AG09319 (cell line): Measurements from ENCODE around the gene SLX4IP.

Source experiments
- DNase-seq: peaks from one replicate; pipeline ENCODE4 v3.0.0-alpha.2; 2010; ENCODE audit warnings: low read depth; ENCODE audit errors: extremely low read depth
- CTCF ChIP-seq: IDR thresholded peaks from 2 replicates; pipeline ENCODE4 v1.5.1; 2011; ENCODE audit warnings: low read depth, mild to moderate bottlenecking, inconsistent platforms, low read length, moderate library complexity

The SLX4IP gene

GRCh38 chr20:10511509-10512251 is 76.6 kb downstream of the SLX4IP start:
- no peak for TF ChIP-seq CTCF
- DNase-seq, result peak; percentile 75

- TF ChIP-seq CTCF, result no peak
- DNase-seq, result no peak
Measured at GRCh38 chr20:10513061-10513460, 78.0 kb downstream of the SLX4IP start.

- no peak for DNase-seq
- no peak for TF ChIP-seq CTCF
Measured at GRCh38 chr20:10513931-10514575, 78.9 kb downstream of the SLX4IP start.

- no peak for DNase-seq
Measured at GRCh38 chr20:10516529-10516928, 81.4 kb downstream of the SLX4IP start.

GRCh38 chr20:10519361-10520046 is 84.4 kb downstream of the SLX4IP start:
- TF ChIP-seq CTCF, result no peak
- DNase-seq, result no peak

More at GRCh38 chr20:10516529-10516928, 81.4 kb downstream of the SLX4IP start:
- TF ChIP-seq CTCF, result no peak

GRCh38 chr20:10520528-10520927 is 85.4 kb downstream of the SLX4IP start:
- TF ChIP-seq CTCF, result no peak
- no peak for DNase-seq

- peak; percentile 45 for DNase-seq
- no peak for TF ChIP-seq CTCF
Measured at GRCh38 chr20:10521068-10521831, 86.1 kb downstream of the SLX4IP start.
